GM19035 (cell line): ENCODE results near the gene GNAQ.

ENCODE experiments used
- ATAC-seq: cut with Tn5 transposase; IDR thresholded peaks from one replicate; pipeline ENCODE4 v1.9.1; 2021; ENCODE audit not compliant: unreplicated experiment

The GNAQ gene

DNA sequence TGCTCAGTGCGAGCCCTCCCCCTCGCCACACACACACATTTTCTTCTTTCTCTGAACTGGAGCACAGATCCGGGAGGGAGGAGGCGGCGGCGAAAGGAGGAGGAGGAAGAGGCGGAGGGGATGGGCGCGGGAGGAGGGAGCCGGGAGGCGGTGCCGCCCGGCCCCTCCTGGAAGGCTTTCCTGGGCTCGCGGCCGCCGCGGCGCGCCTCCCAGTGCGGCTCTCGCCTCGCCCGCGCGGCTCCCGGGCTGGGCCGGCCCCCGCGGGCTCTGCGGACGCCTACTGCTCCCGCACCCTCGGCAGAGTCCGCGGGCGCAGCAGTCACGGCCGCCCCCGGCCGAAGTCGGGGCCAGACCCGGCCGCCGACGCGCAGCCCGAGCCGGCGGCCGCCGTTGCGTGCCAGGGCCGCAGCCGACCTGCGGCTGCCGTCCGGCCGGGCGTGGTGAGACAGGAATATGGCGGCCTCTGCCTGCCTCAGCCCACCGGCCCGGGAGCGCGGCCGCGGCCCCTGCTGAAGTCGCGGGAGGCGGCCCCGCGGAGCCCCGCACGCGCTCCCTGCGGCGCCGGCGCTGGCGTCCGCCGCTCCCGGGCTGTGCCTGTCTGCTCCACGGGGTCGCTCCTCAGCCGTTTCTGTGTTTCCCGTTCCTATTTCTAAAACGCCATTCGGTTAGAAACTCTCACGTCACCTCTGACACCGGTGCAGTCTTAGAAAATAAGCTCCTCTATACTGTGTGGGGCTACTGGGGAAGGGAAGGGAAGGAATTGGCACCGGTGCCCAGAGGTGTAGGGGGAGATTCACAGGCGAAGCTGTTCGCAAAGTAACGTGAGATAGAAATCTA lies 500 bp upstream of the GNAQ start:
- no peak for ATAC-seq

DNA sequence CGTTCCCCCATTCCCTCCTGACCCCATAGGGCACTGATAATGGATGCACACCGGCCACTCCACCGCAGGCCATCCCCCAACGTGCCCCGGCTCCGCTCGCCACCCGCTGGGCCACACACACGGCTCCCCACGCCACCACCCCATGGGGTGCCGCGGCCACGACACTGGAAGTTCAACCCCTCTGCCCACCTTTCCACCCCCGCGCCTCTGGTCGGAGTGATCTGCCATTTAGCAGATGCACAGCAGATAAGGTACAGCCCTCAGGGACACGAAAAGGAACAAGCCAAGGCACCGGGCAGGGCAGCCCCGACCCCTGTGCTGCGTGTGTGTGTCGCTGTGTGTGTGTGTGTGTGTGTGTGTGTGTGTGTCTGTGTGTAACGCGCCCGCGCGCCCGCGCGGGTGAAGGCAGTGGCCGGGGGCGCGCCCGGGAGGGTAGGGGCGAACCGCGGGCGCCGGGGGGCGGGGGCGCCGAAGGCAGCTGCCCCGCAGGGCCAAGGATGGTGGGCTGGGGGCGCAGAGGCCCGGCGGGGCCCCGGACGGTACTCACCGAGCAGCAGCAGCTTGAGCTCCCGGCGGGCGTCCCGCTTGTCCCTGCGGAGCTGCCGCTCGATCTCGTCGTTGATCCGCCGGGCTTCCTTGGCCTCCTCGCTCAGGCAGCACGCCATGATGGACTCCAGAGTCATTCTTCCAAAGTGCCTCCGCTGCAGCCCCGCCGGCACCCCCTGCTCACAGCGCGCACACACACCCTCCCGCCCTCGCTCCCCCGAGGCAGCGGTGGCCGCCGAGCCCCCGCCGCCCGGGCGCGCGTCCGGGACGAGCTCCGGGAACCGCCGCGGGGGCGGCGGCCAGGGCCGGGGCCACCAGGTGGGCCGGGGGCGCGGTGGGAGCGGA lies 813 bp downstream of the GNAQ start:
- ATAC-seq, result no peak

DNA sequence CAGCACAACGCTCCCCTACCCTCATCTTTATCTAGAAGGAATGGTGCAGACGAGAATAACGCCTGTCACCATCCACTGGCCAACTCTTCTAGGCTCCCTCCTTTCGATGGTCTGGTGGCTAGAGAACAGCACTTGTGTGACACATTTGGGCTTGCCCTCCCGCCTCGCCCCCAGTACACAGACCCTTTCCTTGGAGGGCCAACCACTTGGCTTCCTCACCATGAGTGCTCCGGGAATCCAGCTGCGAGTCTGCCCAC lies 1.4 kb downstream of the GNAQ start:
- ATAC-seq, result no peak

DNA sequence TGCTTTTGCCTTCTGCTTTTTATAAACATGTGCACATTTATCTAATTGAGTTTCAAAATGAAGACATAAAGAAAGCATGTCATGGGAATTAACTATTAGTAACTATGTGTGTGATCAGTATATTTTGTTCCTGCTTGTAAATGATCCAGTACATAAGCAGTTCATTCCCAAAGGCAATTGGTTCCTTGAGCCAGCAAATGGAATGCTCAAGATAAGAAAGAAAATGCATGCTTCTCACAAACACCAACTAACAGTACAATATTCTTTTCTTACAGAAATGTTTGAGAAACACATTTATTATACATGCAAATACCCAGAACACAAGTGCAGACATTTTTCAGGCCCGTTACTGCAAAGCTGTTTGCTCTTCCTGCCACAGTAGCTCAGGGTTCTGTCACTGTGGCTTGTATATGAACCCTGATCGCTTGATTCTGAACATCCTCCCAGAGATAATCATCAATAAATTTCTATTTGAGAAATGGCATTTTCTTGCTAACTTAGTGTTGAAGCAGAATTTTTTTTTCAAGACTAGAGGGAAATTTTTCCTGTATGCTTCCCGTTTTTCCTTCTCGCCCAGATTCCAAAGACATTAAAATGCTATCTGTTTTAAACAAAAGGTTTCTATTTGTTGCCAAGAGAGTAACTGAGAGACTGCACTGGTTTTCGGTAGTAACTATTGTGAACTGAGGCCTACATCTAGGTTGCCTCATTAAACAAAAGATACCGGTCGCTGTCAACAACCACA lies 1.9 kb downstream of the GNAQ start:
- ATAC-seq, result no peak

DNA sequence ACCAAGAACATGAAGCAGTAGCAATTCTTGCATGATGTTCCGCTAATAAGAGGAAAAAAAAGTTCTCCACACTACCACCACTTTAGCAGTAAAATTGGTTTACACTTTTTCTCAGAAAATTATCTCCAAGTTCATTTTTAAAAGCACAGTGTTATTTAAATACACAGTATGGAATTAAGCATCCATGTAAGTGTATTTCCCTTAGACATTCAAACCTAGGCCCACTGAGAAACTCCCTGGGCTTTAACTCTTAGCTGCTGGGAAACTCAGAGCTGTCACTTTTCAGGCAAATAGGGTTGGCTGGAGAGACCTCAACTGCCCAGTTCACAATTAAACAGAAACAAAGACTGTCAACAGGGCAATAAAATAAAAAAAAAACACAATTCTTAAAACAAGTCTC lies 2.7 kb downstream of the GNAQ start:
- no peak for ATAC-seq

DNA sequence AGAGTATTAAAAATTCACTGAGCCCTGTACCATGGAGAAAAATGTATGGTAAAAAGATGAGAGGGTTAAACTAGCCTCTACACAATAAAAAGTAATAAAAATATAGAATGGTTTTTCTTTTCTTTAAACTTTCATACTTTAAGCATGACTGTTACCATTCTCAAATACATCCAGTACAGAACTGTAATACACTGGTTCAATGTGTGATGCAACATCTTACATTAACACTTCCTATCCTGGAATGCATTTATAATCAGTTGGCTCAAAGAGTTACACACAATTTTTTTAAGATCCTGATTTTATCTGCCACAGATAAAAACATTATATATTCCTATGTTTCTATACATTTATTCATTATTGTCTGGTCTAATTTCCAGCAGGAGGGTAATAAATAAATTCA lies 4.7 kb downstream of the GNAQ start:
- no peak for ATAC-seq

DNA sequence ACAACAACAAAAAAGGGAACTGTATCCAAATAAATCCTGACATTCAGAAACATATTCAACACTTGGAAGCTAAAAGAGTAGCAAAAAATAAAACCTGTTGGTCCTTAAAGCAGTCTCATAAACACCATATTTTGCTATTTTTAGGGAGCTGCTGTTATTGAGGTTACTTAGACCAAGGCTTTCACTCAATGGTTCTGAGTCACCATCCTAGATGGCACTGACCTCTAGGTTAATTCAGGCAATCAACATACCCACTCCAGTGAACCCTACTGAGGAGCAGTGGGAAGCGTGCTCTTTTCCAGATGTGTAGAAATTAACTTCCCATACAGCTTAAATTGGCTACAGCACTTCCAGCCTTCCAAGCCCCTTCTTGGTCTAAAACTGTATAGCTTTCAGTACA lies 5.2 kb downstream of the GNAQ start:
- no peak for ATAC-seq

DNA sequence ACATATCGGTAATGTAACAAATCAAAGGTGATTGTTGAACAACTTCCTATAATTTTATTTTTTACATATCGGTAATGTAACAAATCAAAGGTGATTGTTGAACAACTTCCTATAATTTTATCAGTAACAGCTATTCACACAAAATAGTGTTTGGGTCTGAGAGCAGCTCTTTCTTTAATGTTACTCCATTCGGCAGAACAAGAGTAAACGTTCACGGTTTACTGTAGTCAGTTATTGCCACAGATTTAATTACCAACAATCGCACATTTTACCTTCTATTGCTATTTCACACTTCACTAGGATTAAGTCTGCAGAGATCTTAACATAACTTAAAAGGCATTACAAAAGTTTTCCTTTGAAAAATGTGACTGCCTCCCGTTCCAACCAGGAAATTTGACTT lies 6.4 kb downstream of the GNAQ start:
- no peak for ATAC-seq

DNA sequence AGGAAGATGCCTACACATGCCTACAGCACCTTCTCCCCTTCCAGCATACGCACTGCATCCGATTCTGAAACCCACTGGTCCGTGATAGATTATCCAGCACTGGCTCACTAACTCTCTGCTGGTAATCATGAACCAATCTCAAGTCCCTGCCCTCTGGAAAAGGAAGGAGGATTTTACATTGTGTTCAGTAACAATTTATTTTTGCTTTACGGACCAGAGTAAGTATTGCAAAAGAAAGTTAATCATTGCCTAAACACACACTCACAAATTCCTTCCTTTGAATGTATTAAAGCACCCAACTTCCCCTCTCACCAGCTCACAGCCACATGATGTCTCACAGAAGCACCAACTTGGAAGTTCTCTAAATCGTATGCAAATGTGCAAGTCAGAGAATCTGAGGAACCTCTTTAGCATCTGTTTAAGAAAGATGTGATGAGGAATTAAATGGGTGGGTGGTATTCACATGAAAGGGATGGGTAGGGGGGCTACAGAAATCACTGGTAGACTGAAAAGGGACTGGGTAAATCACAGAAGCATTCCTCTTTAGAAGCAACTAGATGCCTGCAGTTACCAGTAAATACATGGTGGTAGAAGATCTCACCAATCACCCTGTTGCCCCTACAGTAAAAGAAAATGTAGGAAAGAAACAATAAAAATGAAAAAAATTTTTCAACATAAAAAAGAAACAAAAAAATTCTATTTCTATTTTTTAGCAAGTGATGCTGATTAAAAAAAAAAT lies 8.4 kb downstream of the GNAQ start:
- no peak for ATAC-seq

DNA sequence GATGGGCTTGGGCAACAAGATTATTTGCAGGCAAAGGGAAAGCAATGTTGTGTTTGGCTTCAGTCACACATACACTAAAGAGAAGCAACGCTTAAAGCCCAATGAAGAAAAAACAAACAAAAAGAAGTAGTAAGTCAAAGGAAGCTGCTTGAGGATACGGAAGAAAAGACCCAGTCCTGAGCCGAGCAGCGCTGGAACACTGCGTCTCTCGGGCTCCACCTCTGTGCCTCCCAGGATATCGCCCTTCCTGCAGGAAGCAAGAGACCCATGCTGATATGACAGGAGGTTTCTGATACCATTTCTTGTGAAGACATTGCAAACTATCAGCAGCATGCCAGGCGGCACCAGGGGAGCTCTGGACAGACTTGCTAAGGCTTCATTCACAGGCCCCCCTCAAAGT lies 9.9 kb downstream of the GNAQ start:
- no peak for ATAC-seq

DNA sequence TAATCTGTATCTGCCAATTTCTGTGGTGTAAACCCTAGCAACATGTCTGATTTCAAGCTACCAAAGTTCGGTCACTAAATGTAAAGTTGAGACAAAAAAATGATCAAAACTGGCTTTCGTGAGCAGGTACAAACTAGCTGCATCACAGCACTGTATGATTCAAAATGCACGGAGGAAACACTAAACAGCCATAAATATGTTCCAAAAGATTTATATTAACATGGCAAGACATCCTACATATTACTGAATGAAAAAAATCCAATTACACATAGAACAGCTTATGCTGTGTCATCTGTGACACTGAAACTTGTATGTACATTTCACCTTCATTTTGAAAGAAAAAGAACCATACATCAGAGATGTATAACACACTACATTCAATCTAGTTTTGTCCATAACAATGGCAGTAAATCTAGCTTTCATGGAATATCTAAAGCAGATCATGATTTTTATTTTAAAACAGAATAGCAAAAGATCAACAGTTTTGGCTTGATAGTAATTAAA lies 14.4 kb downstream of the GNAQ start:
- ATAC-seq, result no peak

DNA sequence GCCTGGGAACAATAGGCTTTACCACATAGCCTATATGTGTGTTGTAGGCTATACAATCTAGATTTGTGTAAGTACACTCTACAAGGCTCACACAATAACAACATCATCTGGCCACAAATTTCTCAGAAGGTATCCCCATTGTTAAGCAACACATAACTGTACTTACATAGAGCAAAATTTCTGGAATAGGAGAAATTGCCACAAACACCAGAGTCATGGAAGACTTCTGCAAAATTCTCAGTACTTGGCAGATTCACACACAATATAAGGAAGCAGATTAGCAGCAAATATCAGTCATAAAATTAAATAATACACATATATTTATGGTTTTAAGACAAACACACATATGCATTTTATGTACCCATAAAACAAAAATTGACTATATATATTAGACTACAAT lies 16.4 kb downstream of the GNAQ start:
- no peak for ATAC-seq

DNA sequence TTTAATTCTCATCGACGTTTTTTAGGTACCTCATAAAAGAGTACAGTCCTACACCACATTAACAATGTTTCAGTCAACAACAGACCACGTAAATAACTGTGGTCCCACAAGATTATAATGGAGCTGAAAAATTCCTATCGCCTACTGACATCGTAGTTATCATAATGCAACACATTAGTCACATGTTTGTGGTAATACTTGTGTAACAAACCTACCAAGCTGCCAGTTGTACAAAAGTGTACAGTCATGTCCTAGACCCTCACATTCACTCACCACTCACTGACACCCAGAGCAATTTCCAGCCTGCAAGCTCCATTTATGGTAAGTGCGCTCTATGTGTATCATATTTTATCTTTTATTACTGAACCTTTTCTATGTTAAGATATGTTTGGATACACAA lies 16.8 kb downstream of the GNAQ start:
- ATAC-seq, result no peak

DNA sequence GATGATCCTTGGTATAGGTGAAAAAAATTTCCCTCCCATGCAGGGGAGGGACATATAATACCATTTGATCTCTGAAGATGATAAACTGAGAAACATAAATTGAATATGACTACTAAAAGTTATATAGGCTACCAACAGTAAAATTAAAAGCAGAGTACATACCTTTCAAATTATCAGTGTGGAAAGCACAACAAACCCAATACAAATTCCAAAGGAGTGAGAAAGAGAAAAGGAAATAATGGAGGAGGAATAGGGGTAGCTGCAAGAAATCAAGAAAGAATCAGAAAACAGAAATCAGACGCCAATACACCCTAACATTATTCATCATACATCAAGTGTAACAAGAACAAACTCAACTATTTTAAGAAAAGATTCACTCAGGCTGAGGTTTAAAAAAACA lies 17.7 kb downstream of the GNAQ start:
- no peak for ATAC-seq

DNA sequence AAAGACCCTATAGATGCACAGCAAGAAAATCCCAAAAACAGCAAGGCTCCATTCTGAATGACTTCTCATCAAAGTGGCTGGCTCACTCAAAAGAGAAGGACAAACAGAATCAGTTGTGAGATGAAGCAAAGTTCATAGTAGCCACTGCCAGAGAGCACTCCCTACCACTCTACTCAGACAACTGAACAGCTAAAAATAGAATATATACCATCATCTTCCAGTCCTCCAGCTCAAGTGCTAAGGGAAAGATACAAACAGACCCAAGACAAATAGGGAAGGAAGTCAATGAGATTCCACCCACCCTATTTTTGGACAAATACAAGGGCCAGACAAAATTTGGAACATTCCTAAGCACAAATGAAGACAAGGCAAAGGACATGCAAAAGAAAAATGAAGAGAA lies 20.6 kb downstream of the GNAQ start:
- no peak for ATAC-seq

DNA sequence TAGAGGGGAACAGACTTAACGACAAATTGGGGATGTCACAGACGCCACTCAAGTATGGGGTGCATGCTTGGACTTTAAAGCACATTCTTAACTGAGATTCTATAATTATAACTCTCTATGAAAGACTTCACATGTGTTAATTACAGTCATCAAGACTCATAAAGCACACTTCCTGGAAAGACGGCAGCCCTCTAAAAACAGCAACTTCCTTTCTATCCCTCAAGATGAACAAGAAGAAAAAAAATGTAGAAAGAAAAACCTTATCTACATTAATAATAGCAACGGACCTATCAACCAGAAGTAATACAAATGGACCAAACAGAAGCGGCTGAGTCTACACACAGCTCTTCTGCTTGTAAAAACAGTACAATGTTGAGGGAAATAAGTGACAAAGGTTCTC lies 21.2 kb downstream of the GNAQ start:
- no peak for ATAC-seq

DNA sequence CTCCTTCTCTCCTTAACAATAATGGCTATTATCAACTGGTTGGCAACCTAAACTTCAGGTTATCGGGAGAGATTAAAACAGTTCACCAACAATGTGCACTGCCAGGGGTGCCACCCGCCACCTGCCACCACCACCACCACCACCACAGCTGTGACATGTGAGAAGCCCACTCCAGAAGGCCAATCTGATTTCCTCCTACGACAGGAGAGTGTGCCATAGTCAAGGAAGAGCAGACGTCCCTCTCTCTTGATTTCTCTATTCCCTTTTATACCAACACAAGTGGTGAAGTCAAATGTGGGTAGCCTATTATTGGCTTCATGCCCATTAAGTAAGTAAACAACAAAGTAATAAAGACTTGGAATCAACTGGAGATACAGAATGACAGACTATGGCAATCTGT lies 22.4 kb downstream of the GNAQ start:
- no peak for ATAC-seq

DNA sequence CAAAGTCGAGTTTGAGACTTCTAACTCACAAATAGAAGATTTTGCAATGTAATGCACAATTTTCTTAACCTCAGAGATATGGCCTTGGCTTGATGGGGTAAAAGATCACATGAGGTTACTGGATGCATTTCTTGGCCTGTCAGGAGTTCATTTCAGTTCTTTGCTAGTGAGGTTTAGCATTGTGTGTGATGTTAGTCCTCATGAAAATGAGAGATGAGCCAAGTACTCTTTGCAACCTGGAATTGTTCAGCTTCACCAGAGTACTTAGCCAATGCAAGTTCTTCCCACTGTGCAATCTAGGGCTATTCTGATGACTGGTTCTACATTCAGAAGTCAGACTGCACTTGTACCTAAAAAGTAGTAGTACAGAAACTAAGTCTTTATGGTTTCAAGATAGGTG lies 24.9 kb downstream of the GNAQ start:
- no peak for ATAC-seq

DNA sequence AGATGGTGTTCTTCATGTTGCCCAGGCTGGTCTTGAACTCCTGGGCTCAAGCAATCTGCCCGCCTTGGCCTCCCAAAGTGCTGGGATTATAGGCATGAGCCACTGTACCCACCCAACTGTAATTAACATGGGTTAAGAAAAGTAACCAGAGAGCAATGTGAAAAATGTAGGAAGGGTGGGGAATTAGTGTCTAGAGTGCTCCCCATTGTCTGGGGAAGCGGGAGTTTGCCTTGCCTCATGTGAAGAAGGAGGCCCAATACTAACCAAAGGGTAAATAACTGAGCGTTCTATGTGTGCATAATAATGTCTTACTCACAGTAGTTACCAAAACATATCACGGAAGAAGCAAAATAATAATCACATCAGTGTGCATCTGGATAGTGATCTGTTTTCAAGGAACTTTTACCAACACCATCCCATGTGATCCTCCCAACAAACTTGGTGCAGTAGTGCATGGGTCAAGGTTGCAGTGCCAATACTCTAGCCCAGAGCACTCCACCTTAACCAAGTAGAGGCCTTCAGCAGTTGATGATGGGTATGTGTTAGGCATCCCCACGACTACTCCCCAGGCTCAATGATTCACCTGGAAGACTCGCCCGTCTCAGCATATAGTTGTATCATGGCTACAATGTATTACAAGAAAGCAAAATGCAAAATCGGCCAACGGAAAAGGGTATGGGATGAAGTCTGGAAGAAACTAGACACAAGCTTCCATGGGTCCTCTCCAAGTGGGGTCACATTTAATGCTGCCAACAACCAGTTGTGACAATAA lies 26.2 kb downstream of the GNAQ start:
- no peak for ATAC-seq

DNA sequence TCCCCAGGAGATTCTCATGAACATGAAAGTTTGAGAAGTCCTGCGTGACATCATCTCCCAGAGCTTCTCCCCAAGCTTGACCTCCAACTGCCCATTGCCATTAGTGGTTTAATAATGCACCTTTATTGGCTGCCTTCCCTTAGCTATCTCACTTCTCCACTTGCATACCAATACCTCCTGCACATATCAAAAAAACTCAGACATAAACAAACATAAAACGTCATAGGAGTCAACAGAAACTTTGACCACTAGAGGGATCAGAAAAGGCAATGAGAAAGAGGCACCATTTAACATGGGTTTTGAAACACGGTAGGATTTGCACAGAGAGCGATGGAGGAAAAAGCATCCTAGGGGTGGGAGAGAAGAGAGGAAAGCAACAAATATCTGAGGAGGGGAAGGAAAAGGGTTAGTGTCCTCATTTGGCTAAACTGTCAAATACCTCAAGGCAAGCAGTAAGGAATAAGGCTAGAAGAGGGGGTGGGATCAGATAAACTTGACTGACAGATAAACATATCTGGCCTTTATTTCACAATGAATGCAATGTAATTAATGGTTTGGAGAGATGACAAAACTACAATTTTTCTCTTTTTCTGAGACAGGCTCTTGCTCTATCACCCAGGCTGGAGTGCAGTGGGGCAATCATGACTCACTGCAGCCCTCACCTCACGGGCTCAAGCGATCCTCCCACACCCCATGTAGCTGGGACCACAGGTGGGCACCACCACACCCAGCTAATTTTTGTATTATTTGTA lies 27.0 kb downstream of the GNAQ start:
- no peak for ATAC-seq
